GM19397 (cell line): ENCODE data around the gene TGFBRAP1.
A peak's percentile ranks its signal among the peaks of the same experiment; 100 is the strongest.

Experiments
- ATAC-seq: cut with Tn5 transposase; IDR thresholded peaks from one replicate; pipeline ENCODE4 v1.9.1; 2021; ENCODE audit warnings: mild to moderate bottlenecking, moderate library complexity; ENCODE audit not compliant: unreplicated experiment

The TGFBRAP1 gene, protein sequence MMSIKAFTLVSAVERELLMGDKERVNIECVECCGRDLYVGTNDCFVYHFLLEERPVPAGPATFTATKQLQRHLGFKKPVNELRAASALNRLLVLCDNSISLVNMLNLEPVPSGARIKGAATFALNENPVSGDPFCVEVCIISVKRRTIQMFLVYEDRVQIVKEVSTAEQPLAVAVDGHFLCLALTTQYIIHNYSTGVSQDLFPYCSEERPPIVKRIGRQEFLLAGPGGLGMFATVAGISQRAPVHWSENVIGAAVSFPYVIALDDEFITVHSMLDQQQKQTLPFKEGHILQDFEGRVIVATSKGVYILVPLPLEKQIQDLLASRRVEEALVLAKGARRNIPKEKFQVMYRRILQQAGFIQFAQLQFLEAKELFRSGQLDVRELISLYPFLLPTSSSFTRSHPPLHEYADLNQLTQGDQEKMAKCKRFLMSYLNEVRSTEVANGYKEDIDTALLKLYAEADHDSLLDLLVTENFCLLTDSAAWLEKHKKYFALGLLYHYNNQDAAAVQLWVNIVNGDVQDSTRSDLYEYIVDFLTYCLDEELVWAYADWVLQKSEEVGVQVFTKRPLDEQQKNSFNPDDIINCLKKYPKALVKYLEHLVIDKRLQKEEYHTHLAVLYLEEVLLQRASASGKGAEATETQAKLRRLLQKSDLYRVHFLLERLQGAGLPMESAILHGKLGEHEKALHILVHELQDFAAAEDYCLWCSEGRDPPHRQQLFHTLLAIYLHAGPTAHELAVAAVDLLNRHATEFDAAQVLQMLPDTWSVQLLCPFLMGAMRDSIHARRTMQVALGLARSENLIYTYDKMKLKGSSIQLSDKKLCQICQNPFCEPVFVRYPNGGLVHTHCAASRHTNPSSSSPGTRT

DNA sequence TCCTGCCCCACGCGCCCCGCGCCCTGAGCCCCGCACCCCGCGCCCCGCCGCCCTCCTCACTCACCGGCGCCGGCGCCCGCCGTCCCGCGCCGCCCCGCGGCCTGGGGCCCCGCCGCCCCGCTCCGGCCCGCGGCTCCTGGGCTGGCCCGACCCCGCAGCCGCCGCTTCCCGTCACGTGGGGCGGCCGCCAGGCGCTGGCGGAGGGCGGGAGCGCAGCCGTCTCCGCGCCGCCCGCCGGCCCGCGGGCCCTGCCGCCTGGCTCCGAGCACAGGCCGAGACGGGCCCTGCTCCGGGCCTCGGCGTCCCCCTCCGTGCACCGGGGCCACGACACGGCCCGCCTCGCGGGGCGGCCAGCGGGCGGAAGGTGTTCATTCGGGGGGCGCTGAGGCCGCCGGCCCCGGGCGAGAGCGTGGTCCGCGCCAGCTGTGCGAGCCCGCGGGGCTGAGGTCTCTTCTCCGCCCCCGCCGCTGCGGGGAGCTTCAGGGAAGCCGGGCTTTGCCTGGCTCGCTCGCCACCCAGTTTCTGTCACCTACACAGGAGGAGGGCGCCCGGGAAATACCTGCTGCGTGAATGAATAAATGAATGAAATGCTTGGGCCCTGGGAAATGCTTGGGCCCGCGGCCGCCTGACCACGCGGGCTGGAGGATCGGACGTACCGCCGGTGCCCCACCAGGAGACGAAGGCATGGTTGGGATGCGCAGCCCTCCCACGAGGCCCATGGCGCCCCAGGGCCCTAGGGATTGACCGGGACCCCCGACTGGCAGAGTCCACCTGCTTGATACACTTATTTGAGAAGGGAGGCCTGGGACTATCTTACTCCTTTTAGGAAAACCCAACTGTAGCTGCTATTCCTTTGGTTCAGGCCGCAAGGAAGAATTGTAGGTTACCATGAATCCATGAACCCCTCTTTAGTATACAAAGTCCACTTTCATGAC, at the start of gene TGFBRAP1:
Gene TGFBRAP1, minus strand, starts transcription at position 175 of the 935 bp plus-strand sequence. CDS start 21,434 bp downstream, outside the sequence.
- peak; percentile 81 for ATAC-seq

DNA sequence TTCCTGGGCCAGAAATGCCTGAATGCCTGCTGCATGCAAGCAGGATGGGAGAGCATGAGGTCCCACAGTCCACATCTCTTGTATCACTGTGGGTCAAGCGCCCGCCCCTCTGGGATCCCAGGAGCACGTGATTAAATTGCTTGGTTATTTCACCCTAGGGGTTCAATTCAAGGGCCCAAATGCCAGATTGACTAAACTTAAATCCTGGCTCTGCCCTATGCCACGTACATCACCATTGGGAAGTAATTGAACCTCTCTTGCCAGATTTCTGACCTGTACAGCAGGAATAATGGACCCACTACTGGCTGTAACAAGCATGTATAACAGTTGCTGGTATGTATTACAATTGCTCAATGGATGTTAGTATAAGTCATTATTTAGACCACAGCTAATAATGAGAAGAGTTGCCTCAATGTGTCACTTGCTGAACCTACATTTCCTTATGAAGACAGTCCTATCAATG, 49.4 kb upstream of the TGFBRAP1 start:
- no peak for ATAC-seq

DNA sequence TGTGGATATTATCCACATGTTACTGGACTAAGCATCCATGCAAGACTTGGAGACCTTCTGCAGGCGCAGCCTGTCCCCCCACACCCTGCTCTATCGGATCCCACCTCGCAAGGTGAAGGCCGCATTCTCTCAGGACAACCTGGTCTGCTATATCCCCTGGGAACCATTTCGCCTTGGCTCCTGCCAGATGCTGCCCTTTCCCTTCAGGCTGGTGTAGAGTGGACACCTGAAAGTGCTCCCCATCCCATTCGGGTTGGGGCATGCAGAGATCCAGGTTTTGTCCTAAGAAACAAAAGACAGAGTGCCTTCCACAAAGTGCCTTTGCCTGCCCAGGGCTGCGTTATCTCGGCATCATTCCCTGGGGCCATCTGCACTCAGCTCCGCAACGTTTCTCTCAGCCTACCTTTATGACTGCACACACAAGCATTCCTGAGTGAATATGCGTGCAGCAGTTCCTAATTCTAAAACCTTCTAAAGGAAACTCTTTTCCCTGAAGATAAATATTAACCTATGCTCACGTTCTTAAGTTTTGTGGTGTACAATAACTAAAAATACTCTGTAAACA, 48.8 kb upstream of the TGFBRAP1 start:
- ATAC-seq: no peak

DNA sequence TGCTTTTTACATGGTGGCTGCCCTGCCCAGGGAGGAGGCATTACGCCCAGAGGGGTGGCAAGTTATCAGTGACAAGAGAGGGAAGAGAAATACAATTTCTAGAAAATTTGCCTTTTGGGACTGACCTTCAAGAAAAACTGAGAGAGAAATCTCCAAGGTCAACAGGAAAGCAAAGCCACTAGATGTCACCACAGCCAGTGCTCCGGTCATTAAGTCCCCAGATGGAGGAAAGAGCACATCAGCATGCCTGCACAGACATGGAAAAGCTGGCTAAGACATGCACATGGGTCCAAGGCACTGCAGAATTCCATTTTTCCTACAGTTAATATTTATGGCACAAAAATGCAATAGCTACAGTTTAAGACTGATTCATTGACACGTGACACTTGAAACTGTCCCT, 48.3 kb upstream of the TGFBRAP1 start:
- ATAC-seq: no peak

DNA sequence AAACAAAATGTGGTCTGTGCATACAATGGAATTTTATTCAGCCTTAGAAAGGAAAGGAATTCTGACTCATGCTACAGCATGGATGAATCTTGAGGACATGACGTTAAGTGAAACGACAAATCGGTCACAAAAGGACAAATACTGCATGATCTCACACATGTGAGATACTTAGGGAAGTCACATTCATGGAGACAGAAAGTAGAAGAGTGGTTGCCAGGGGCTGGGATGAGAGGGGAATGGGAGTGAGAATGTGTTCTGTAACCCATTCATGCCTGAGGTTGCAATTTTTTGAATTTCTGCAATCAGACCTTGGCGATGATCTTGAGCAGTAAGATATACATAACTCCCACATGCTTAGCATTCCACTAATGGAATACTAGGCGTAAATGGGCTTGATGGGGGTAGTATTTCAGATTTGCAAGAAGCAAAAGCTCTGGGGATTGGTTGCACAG, 47.3 kb upstream of the TGFBRAP1 start:
- ATAC-seq: no peak

DNA sequence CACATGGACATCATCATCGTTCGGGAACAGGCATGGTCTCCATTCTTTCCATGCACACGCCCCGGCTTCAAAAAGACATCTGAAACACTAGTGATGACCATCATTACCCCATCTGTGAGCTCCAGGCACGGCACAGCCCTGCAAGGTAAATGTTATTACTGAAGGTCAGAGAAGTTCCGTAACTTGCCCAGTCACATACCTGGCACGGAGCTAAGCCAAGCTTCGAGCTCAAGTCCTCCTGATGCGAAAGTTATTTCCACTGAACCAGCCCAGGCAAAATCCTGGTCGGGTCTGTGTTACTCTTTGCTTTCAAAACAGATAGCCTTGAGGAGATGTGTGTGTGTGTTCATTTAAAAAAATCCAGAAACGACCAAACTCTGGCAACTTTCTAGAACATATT, 46.5 kb upstream of the TGFBRAP1 start:
- ATAC-seq: no peak

DNA sequence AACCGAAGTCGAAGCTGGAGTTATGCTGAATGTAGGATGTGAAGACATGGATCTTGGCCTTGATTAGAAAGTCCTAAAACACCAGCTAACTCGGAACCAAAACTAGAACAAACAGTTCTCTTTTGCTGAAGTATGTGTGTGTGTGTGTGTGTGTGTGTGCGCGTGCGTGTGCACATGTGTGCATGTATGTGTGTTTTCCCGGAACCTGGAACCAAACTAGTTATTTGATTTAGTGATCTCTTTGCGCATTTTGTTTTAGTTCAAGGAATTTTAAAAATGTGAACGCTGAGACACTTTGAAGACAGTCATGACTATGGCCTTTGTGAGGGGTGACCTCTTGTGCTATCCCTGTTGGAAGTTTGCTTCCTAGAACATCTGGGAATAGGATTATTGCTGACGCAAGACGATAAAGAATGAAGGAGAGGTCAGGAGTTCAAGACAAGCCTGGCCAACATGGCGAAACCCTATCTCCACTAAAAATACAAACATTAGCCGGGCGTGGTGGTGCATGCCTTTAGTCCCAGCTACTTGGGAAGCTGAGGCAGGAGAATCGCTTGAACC, 45.5 kb upstream of the TGFBRAP1 start:
- no peak for ATAC-seq

DNA sequence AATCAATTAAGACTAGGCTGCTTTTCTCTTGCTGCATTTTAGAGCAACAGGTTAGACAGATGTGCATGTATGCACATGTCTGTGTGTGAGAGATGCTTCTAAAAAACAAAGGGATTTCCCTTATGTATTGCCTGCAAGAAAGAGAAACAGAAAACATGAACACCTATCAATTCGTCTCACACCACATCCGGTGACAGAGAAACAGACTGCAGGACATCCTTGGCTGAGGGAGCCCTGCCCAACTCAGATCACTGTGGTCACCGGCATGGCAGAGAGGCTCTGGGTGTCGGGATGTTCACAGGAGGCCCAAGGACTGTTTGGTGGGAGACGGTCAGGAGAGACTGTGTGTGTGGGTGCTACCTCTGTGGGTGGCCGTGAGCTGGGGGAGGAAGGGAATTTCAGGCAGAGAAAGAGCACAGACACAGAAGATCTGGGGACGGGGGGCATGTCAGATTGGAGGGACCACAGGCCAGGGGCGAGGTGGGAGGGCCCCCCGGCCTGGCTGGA, 44.4 kb upstream of the TGFBRAP1 start:
- peak; percentile 82 for ATAC-seq

DNA sequence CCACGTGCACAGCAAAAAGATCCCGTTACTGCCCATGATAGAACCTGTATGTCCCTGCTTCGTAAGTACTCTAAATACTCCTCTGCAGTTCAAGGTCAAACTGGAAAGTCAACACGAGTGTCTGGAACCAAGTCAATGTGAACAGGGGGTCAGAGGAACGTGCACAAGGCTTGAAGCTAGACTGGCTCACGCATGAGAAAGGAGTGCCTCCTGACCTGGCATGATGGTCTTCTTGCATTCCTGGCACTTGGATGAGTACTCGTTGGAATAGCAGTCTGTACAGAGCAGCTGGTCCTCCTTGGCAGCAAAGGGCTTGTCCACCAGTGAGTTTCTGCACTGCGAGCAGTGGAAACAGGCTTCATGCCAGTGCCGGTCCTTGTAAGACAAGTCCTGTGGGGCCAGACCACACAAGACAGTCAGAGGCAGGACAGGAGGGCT, 43.8 kb upstream of the TGFBRAP1 start:
- peak; percentile 4 for ATAC-seq

DNA sequence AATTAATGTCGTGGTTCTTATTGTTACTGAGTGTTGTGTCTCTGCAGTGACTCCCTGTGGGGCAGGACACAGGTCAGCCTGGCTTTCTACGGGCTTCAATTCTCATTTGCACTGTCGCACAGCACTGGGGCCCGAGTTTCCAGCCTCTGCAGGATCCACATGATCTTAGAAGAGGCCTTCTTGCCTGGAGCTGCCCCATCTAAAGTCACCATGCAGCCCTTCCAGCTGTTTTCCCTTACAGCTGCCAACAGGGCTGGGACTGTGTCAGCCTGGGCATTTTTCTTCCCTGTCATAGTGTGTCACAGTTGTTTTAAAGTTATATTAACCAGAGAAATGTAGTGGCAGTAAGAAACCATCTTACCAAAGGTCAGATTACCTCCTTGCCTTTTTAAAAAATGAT, 42.3 kb upstream of the TGFBRAP1 start:
- no peak for ATAC-seq

DNA sequence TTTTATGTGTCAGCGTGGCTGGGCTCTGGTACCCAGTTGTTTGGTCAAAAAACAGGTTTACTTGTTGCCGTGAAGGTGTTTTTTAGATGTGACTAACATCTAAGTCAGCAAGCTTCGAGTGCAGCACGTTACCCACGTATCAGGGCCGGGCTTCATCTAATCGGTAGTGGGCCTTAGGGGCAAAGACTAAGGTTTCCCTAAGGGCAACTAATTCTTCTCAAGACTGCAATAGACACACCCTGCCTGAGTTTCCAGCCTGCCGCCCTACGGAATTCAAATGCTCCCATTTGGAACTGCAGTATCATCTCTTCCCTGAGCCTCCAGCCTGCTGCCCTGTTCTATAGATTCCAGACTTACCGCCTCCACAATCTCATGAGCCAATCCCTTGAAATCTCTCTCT, 41.6 kb upstream of the TGFBRAP1 start:
- no peak for ATAC-seq

DNA sequence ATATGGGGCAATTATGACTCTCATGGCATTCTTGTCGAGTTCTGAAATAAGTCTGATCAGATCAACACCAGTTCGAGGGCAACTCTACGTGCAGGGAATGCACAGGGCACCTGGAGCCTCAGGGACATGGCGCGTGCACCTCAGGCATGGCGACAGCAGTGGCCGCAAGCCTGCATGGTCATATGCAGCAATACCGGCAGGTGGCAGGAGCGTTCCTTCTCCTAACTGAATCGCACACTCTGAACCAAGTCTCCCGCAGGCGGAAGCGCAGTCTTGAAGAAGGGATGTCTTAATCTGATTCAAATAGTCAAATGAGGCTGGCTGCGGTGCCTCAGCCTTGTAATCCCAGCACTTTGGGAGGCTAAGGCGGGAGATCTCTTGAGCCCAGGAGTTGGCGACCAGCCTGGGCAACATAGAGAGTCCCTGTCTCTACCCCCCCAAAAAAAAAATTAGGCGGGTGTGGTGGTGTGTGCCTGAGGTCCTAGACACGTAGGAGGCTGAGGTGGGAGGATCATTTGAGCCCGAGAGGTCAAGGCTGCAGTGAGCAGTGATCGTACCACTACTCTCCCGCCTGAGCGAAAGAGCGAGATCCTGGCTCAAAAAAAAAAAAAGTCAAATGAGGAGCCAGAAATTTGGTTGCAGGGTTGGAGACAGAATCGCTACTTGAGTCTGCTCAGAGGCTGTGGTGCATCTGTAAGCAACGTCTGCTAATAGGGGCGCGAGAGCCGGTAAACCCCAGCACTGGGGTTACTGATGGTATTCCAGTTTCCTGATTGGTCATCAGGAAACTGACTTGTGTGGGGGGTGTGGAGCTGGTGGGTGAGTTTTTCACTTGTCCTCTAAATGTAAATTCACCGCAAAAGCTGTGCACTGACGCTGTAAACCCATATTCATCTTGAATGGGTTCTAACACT, 40.5 kb upstream of the TGFBRAP1 start:
- ATAC-seq: peak; percentile 85

DNA sequence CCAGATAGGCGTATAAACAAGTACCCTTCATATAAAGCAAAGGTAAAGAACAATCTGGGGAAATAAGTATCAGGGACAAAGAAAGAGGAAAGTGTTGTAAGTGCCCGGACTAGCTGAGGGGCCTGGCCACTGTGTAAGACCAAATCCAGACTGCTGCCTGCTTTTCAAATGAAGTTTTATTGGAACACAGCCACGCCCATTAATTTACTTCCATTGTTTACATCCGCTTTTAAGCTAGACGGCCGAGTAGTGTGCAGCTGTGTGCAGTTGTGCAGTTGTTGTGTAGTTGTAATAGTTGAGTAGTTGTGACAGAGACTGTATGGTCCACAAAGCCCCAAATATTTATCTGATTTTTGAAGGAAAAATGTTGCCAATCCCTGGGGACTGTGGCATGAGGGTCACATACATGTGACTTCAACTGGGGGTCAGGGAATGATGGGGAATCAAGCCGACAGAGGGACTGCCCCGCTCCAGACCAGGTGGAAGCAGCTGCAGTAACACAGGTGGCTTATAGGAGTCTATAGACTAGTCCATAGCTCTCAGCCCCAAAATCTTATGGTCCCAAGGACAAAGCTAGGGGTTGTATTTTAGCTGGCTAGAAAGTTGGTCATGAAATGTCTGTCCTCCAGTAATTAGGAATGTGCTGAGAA, 39.3 kb upstream of the TGFBRAP1 start:
- ATAC-seq: no peak

DNA sequence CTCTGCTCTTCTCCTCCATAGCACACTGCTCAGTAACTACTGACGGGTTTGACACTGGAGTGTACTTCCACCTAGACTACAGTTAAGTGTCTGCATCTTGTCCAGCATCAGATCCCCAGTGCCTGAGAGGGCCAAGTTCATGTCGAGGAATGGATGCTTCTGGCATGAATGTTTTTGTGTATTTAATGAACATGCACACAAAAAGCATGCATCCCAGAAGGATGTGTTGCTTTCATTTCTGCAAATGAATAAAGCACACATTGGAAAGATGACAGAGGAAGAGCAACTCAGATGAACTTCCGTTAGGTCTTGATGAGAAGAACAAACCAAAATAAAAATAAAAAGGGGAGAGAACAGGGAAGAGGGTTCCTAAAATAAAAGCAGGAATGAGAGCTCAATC, 35.7 kb upstream of the TGFBRAP1 start:
- ATAC-seq: no peak

DNA sequence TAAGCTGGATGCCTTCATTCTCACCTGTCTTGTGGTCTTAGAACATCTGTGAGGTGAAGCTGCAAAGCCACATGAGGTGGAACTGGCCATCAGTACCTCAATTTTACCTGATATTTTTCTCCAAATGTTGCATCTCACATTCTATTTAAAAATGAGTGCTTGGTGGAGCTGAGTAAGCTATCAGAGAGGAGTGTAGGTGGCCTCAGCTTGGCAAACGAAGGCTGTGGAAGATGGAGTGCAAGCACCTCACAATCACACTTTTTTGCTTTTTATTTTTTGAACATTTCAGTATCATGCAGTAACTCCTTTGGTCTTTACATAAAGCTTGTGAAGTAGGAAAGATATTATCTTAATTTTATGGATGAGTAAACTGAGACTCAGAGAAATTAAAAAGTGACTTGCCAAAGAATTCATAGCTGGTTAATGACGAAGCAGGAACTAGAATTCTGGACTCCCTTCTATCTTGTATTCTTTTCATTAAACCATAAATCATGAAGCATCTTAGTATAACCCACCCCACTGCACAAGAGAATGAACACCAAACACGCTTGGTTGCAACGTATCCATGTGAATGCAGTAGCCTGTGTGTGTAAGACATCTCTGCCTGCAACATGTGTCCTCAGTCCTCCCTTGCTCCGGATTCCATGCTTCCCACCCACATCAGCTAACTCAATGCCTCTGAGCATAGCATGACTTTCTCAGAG, 35.1 kb upstream of the TGFBRAP1 start:
- no peak for ATAC-seq

DNA sequence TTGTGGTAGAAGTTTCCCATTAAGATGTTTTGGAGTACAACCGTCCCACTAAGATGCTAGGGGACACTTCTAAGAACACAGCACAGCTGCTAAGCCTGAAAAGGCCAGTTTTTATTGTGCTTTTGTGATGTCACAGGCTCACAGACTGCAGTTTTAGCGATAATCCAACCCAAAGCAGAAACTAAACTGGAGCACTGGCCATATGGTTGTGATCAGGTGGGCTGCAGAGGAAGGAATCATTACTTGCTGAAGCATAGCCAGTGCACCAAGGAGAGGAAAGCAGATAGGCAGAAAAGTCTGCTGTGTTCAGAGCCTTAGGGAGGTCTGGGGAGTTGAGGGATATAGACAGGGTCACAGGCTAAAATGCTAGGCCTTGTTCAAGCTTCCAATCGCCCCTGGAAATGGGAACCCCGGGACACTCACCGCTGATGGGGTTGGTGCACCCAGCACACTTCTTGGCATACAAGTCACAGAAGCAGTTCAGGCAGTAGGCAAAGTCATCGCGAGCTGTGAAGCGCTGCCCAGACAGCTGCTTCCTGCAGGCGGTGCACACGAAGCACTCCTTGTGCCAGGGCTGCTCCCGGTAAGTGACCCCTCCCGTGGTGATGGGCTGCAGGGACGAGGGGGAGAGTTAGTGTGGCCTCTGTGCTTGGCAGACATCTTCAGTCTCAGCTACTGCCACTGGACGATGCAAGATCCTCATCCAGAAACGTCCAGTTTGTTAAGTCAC, 33.5 kb upstream of the TGFBRAP1 start:
- ATAC-seq: no peak
